ENCODE results near the gene OXGR1.

The OXGR1 gene

GRCh38 chr13:96963786-96964475 lies 30.3 kb downstream of the OXGR1 start:
- no peak for DNase-seq (ENCODE audit: low spot score)

GRCh38 chr13:96960379-96960778 lies 33.9 kb downstream of the OXGR1 start:
- no peak for DNase-seq (ENCODE audit: low spot score)

GRCh38 chr13:96958286-96958891 lies 35.9 kb downstream of the OXGR1 start:
- peak; percentile 18 for DNase-seq (ENCODE audit: low spot score)

- DNase-seq (ENCODE audit: low spot score) = no peak
These were observed 41.7 kb downstream of the OXGR1 start for GRCh38 chr13:96952595-96952994.

- DNase-seq (ENCODE audit: low spot score) = no peak
These were observed 46.1 kb downstream of the OXGR1 start for GRCh38 chr13:96948127-96948526.

- no peak for DNase-seq (ENCODE audit: low spot score)
These were observed 46.8 kb downstream of the OXGR1 start for GRCh38 chr13:96947343-96947910.

- DNase-seq (ENCODE audit: low spot score) = no peak
These were observed 47.5 kb downstream of the OXGR1 start for GRCh38 chr13:96946709-96947311.

GRCh38 chr13:96940961-96941360 lies 53.3 kb downstream of the OXGR1 start:
- no peak for DNase-seq (ENCODE audit: low spot score)

- DNase-seq (ENCODE audit: low spot score) = no peak
These were observed 58.4 kb downstream of the OXGR1 start for GRCh38 chr13:96935901-96936300.
